C4-2B (cell line): ENCODE data around the gene GOLIM4.

Experiments used
- H3K27ac ChIP-seq: fragments of 450-650 bp; 2 replicates; pipeline ENCODE4 v1.5.1; 2017
- ZFX ChIP-seq: fragments of 450-650 bp; IDR thresholded peaks from 2 replicates; pipeline ENCODE4 v1.6.1; 2017
- TF ChIP-seq, protein P1 (sequence below): fragments of 450-650 bp; conservative IDR thresholded peaks from 2 replicates; pipeline ENCODE4 v1.5.1; 2017; ENCODE audit warnings: mild to moderate bottlenecking

The GOLIM4 gene

DNA sequence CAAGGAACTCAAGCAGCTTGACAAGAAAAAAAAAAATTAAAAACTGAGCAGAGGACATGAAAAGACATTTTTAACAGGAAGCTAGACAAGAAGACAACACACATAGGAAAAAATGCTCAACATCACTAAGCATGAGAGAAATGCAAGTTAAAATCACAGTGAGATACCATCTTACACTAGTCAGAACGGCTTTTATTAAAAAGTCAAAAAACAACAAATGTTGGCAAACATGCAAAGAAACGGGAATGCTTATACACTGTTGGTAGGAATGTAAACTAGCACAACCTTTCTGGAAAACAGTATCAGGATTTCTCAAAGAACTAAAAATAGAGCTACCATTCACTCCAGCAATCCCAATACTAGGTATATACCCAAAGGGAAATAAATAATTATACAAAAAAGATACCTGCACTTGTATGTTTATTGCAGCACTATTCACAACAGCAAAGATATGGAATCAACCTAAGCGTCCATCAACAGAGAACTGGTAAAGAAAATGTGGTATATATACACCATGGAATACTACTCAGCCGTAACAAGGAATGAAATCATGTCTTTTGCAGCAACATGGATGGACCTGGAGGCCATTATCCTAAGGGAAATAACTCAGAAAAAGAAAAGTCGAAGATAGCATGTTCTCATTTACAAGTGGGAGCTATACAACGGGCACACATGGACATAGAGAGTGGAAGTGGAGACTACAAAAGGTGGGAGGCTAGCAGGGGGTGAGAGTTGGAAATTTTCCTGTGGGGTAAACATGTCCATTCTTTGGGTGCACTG lies 5.2 kb downstream of the GOLIM4 start:
- H3K27ac ChIP-seq = no peak overlapping the region
- TF ChIP-seq, protein P1, sequence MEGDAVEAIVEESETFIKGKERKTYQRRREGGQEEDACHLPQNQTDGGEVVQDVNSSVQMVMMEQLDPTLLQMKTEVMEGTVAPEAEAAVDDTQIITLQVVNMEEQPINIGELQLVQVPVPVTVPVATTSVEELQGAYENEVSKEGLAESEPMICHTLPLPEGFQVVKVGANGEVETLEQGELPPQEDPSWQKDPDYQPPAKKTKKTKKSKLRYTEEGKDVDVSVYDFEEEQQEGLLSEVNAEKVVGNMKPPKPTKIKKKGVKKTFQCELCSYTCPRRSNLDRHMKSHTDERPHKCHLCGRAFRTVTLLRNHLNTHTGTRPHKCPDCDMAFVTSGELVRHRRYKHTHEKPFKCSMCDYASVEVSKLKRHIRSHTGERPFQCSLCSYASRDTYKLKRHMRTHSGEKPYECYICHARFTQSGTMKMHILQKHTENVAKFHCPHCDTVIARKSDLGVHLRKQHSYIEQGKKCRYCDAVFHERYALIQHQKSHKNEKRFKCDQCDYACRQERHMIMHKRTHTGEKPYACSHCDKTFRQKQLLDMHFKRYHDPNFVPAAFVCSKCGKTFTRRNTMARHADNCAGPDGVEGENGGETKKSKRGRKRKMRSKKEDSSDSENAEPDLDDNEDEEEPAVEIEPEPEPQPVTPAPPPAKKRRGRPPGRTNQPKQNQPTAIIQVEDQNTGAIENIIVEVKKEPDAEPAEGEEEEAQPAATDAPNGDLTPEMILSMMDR = no peak
- no peak for TF ChIP-seq ZFX

DNA sequence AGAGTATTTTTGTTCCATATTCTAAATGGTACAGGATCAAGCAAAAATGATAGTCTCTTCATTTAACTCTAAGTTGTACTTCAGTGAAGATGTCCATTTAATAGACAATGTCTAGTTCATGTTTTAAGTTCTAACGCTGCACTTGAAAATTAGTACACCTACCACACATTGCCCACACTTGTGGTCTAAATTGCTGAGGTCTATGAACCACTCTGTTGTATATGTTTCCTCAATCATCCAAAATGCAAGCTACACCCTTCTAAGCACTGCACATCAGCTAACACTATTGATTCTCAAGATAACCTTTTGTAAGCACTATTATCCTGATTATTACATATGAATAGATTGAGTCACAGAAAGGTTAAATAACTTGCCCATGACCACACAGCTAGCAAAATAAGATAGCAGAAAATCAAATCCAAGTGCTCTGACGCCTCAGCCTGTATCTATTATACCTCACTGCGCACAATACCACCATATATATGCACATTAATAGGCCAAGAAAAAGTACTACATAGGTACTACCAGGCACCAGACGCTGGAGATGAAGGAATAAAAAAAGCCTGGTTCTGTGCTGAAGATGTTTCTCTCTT lies 6.4 kb downstream of the GOLIM4 start:
- no peak overlapping the region for H3K27ac ChIP-seq
- no peak for TF ChIP-seq ZFX
- TF ChIP-seq, protein P1 = no peak

DNA sequence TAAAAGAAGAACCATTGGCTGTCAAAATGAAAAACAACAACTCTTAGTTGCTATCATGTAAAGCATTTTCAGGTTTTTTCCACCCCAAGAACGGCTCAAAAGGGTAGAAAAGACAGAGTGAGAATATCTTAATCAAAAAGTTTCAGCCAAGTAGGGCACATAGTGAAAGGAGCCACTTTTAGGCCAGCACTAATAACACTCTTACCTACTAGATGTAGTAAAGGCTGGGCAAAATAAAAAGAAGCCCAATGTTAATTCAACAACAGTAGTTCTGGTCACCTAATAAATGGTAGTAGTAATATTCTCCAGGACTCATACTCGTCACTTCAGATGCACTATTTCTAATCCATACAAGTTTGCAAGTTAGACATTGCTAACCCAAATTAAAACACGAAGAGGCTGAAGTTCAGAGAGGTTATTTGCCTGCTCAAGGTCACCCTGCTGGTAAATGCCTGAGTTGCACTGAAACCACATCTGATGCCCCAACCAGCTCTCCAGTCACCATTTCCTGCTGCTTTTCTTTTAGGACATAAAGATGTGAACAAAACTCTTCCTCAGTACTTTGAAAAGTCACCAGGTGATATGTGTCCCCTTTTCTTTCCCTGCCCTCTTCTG lies 7.5 kb downstream of the GOLIM4 start:
- TF ChIP-seq ZFX = no peak
- TF ChIP-seq, protein P1 = peak; percentile 49
- H3K27ac ChIP-seq = no peak overlapping the region

DNA sequence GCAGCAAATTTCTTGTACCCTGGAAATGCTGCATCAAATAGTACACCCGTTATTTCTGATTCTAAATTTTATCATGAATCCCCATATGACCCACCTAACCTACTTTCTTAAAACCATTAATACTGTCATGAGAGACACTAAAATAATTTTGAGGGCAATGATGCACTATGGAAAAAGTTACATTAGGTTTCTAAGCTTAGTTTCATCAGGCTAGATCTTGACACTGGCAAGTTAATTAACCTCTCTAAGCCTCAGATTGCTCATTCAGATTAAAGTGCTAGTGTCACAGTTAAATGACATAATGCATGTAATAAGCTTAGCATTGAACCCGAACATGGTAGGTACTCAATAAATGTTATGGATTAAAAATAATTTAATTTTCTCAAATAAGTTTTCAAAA lies 8.2 kb downstream of the GOLIM4 start:
- H3K27ac ChIP-seq = no peak overlapping the region
- TF ChIP-seq, protein P1 = no peak
- no peak for TF ChIP-seq ZFX

DNA sequence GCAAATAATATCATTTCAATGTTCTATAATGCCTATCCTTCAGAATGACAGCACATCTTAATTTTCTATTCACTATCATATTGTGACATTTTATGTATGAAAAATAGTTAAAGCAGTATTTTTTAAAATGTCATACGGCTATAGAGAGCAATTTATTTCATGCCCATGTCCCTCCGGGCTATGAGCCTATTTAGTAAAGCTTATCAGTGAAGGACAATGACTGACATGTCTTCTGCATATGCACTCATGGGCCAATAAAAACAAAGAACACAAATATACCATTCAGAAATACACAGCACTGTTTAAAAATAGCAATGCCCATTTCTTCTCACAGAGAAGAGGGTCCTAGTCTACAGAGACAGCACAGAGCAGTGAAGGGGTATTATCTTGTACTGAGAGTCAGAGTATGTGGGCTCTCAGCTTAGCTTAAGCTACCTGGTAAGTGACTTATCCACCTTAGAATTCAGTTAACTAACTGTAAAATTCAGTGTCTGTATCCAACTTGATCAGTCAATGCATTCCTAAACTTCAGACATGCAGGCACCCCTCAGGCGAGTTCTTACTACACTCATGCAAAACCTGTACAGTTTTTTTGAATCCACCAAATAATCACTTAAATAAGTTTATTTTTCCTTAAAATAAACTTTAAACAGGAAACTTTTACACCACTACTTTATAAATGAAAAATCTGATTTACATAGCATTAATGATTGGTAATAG lies 9.0 kb downstream of the GOLIM4 start:
- H3K27ac ChIP-seq = no peak overlapping the region
- TF ChIP-seq ZFX = no peak
- TF ChIP-seq, protein P1 = no peak

DNA sequence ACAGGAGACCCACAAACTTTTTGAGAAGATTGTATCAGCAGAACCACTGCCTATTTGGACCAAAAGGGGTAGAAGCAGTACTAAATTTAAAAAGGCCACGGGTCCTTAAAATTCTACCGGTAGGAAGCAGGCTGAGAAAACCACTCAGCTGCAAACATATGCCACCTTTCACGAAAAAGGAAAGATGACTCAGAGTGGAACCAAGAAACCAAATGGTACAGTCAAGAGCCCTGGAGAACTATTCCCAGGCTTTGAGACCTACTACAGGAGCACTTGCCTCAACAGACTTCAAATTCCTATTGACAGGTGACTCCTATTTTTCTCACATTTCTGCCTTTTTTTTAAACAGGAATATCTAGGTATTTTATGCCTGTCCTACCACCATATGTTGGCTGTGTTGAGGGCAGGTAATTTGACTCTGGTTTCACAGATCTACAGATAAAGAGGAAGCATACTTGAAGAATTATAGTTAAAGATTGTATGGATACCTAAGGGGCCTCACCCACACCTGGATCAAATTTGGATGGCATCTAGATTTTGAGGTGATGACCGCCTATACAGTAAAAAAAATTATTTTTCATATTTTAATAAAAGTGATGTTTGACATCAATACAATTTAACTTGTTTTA lies 10.1 kb downstream of the GOLIM4 start:
- TF ChIP-seq, protein P1 = no peak
- no peak for TF ChIP-seq ZFX
- no peak overlapping the region for H3K27ac ChIP-seq
